GM12872 (cell line): ENCODE results near the gene POLR3A.

Source experiments
- CTCF ChIP-seq: IDR thresholded peaks from 3 replicates; pipeline ENCODE4 v1.5.1; 2011; ENCODE audit warnings: low read depth, mild to moderate bottlenecking, low read length, moderate library complexity; ENCODE audit not compliant: insufficient read depth

The POLR3A gene

GRCh38 chr10:78029269-78030226 lies at the start of gene POLR3A:
Gene POLR3A, minus strand, starts transcription at chr10:78029515. Its CDS starts 108 bp downstream, at chr10:78029407.
- peak; percentile 67 for TF ChIP-seq CTCF

- no peak for TF ChIP-seq CTCF
Observed at GRCh38 chr10:78078539-78079330, 49.4 kb upstream of the POLR3A start.

DNA sequence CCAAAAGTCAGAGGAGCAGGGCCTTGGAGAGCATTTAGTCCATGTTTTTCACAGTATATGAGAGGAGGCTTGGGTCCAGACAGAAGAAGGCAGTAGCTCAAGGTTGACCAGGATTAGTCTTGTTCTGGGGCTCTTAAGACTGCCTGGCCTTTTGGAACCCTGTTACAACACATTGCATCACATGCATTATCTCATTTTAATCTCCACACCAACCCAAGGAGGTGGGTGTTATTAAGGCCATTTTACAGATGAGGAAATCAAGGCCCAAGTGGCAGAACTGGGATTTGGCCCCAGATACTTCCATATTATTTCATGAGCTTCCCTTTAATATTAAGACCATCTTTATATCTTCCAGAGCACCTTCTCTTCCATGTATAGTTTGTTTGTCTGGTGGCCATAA lies 43.2 kb upstream of the POLR3A start:
- TF ChIP-seq CTCF, result no peak

GRCh38 chr10:78071857-78072179 lies 42.5 kb upstream of the POLR3A start:
- TF ChIP-seq CTCF, result no peak

GRCh38 chr10:78071140-78071856 lies 42.0 kb upstream of the POLR3A start:
- no peak for TF ChIP-seq CTCF

DNA sequence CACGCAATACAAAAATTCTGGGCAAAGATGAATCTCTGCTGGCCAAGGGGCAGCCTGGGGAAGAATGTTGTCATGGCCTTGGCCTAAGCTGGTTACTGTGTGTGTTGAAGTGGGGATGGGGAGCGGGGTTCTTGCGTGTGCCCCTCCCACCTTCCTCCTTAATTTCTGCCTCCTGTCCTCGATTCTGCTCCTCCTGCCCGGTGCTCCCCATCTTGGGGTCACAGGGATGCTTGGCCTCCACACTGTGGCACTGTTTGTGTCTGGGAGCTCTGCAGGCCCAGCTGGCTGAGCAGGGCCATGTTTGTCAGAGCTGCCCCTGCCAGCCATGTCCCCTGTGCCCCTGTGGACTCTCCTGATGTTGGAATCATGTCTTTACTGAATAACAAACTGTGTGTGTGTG lies 41.4 kb upstream of the POLR3A start:
- TF ChIP-seq CTCF, result no peak

DNA sequence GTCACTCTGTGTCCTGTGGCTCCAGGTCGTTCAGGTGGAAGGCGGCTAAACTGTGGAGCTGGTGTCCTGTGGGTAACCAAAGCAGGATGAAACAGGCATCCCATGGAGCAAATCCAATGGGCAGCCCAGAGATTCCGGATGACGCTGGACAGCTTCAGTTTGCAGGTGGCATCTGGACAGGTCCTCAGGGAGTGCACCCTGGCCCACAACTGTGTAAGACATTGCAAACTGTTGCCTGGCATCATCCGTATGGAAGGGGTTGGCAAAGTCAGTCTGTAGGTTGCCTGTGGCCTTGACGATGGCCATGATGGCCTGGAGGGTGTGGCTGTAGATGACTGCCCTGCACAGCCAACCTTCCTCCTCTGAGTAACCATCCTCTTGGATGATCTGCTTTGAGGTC lies 39.8 kb upstream of the POLR3A start:
- no peak for TF ChIP-seq CTCF
